ENCODE measurements around the gene DTHD1.

DTHD1 gene

DNA sequence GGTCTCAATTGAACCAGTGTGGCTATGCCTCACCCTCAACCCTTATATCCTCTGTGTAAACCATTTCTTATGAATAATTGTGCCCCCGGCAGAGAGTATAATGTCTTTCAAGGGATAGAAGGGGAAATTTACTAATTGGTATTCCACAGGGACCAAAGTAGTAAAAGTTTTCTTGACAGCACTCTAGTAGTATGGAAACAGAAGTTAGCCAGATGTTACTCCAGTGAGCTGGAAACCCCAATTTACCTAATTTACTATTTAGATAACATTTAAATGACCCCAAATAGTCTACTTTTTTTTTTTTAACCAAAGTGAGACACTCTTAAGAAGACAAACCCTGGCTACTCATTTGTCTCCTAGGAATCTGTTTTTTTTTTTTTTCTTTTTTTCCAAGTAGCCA lies 32.3 kb downstream of the DTHD1 start:
- no peaks in the 10 kb centered on the region for H3K36me3 Mint-ChIP-seq (ENCODE audit: low read depth)
- TF ChIP-seq, protein P1, sequence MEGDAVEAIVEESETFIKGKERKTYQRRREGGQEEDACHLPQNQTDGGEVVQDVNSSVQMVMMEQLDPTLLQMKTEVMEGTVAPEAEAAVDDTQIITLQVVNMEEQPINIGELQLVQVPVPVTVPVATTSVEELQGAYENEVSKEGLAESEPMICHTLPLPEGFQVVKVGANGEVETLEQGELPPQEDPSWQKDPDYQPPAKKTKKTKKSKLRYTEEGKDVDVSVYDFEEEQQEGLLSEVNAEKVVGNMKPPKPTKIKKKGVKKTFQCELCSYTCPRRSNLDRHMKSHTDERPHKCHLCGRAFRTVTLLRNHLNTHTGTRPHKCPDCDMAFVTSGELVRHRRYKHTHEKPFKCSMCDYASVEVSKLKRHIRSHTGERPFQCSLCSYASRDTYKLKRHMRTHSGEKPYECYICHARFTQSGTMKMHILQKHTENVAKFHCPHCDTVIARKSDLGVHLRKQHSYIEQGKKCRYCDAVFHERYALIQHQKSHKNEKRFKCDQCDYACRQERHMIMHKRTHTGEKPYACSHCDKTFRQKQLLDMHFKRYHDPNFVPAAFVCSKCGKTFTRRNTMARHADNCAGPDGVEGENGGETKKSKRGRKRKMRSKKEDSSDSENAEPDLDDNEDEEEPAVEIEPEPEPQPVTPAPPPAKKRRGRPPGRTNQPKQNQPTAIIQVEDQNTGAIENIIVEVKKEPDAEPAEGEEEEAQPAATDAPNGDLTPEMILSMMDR (IDR thresholded peaks at IDR 0.05; ENCODE audit: unreplicated experiment in 3 of 3) = no peak
- H3K4me1 Mint-ChIP-seq = no peaks in the 10 kb centered on the region
- H3K9me3 Mint-ChIP-seq = no peaks in the 10 kb centered on the region
- peaks cover 4% of the 10 kb centered on the region for H3K27me3 Mint-ChIP-seq (ENCODE audit: low read depth)
- no peak overlapping the region for H3K27ac Mint-ChIP-seq
- no peak overlapping the region for H3K4me3 Mint-ChIP-seq

DNA sequence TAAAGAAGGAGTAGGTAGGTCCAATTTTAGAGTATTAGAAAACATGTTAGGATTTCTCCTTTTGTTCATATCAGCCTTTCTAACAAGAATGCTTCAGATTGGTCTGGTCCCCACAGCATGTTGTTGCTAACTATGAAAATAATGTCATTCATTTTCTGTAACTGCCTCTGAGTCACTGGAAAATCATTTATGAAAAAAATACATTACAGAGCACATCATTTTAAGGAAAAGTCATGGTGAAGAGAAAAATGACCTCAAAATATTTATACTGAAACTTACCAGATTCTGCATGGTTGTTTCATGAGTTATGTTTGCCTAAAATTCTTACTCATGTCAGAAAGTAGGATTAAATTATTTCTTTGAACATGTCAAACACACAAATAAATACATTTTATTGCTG lies 35.2 kb downstream of the DTHD1 start:
- Mint-ChIP-seq H3K27ac (no peak overlapping the region), H3K9me3 (no peaks in the 10 kb centered on the region), H3K27me3 (ENCODE audit: low read depth) (peaks cover 4% of the 10 kb centered on the region), H3K36me3 (ENCODE audit: low read depth) (no peaks in the 10 kb centered on the region), H3K4me1 (no peaks in the 10 kb centered on the region), H3K4me3 (no peak overlapping the region)
- TF ChIP-seq, protein P1 (IDR thresholded peaks at IDR 0.05; ENCODE audit: unreplicated experiment in 3 of 3) = no peak

DNA sequence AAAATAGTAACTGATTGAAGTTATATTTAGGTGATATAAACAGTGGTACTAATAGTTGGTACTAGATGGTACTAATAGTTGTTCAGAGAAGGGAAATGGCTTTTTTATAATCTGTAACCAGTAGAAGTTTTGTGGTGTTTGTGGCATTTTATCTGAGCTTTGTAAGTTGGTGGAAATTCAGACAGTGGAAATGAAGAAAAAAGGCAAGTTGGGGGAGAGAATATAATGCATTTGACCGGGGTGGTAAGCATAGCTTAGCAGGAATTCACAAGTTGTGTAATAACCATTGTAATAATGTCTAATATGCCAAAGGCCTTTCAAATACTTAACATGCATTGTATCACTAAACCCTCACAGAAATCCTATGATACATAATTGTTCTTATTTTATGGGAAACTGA lies 36.3 kb downstream of the DTHD1 start:
- H3K27ac Mint-ChIP-seq = no peak overlapping the region
- peaks cover 8% of the 10 kb centered on the region for H3K27me3 Mint-ChIP-seq (ENCODE audit: low read depth)
- H3K4me3 Mint-ChIP-seq = no peak overlapping the region
- no peaks in the 10 kb centered on the region for H3K4me1 Mint-ChIP-seq
- TF ChIP-seq, protein P1 (IDR thresholded peaks at IDR 0.05; ENCODE audit: unreplicated experiment in 3 of 3) = no peak
- H3K36me3 Mint-ChIP-seq (ENCODE audit: low read depth) = no peaks in the 10 kb centered on the region
- H3K9me3 Mint-ChIP-seq = no peaks in the 10 kb centered on the region

DNA sequence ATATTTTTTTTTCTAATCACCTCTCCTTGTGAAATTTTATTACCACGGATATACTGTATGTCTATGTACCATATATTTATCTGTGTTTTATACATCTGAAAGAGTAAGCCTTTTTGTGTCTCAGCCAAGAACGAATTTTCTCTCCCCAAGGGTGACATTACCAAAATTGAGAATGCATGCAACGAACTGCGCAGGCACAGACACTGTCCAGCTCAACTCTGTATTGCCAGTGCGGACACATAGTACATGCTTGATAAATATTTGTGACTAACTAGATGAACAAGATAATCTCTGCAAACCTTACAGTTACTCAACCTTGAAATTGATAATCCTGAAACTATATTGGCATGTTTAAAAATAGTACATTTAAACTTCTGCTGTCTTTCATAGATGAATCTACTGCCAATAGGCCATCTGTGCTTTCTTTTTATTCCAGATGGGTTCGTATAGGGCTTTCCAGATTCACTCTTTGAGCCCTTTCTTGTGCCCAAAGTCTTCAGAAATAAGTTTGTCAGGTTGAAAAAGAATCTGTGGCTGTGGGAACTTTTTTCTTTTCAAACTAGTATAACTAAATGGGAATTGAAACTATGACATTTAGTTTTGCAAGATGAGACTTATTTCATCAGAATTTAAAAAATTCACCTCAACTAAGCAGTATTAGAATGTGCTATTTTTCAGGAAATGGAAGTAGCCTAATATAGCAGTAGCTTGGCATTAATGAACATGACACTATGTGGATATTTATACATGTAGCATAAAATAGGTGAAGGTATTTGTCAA lies 38.9 kb downstream of the DTHD1 start:
- Mint-ChIP-seq H3K4me3 (no peak overlapping the region), H3K9me3 (no peaks in the 10 kb centered on the region), H3K27me3 (ENCODE audit: low read depth) (peaks cover 8% of the 10 kb centered on the region), H3K36me3 (ENCODE audit: low read depth) (no peaks in the 10 kb centered on the region), H3K4me1 (no peaks in the 10 kb centered on the region), H3K27ac (no peak overlapping the region)
- TF ChIP-seq, protein P1 (IDR thresholded peaks at IDR 0.05; ENCODE audit: unreplicated experiment in 3 of 3) = no peak

DNA sequence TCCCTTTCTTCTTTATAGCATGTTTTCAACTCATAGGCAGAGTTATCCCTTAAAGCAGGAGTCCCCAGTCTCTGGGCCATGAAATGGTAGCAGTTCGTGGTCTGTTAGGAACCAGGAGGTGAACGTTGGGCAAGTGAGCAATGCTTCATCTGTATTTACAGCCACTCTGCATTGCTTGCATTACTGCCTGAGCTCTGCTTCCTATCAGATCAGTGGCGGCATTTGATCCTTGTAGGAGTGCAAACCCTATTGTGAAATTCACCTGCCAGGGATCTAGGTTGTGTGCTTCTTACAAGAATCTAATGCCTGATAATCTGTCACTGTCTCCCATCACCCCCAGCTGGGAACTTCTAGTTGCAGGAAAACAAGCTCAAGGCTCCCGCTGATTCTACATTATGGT lies 39.8 kb downstream of the DTHD1 start:
- H3K4me3 Mint-ChIP-seq = no peak overlapping the region
- no peaks in the 10 kb centered on the region for H3K4me1 Mint-ChIP-seq
- peaks cover 8% of the 10 kb centered on the region for H3K27me3 Mint-ChIP-seq (ENCODE audit: low read depth)
- TF ChIP-seq, protein P1 (IDR thresholded peaks at IDR 0.05; ENCODE audit: unreplicated experiment in 3 of 3) = no peak
- H3K9me3 Mint-ChIP-seq = no peaks in the 10 kb centered on the region
- no peaks in the 10 kb centered on the region for H3K36me3 Mint-ChIP-seq (ENCODE audit: low read depth)
- no peak overlapping the region for H3K27ac Mint-ChIP-seq

DNA sequence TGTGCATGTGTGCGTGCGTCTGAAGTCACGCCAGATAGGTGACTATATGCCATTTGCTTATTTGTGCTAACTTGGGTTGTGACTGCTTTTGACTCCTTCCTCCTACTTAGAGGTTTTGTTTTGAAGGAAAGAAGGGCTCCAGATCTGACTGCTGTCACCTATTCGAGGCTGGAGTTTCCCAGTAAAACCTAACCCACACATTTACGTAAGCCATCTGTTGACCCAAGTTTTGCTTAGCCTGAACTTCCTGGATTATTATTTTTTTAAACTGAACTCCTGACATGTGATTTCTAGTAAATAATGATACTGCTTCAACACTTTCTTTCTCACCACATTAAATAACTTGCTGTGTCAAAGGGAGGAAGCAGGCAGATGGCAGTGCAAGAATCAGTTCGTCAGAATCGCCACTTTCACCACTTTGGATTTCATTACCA lies 41.5 kb downstream of the DTHD1 start:
- H3K4me3 Mint-ChIP-seq = no peak overlapping the region
- no peaks in the 10 kb centered on the region for H3K36me3 Mint-ChIP-seq (ENCODE audit: low read depth)
- peaks cover 8% of the 10 kb centered on the region for H3K27me3 Mint-ChIP-seq (ENCODE audit: low read depth)
- H3K9me3 Mint-ChIP-seq = no peaks in the 10 kb centered on the region
- peak overlapping the region in 1 of 3 experiments; percentile 40 for H3K27ac Mint-ChIP-seq
- no peaks in the 10 kb centered on the region for H3K4me1 Mint-ChIP-seq
- TF ChIP-seq, protein P1 (IDR thresholded peaks at IDR 0.05; ENCODE audit: unreplicated experiment in 3 of 3) = no peak

Measured in nephron (organoid).